Stomach (tissue), 19 donors: Measurements from ENCODE around the gene UCHL1. TPM values are rescaled to one million over a fixed set of nuclear protein-coding genes. Genes with fewer than 3 reads are reported as not detected.

ENCODE experiments used
- DNase-seq, 2 donors: peaks; one replicate each; pipeline versions ENCODE4 v3.0.0 to v3.0.0-alpha.2; 2013 to 2019
- H3K27ac ChIP-seq, 5 donors: fragments of 200-600 bp in 4 of 5; sonication (generic) in 4 of 5; one replicate each; pipeline ENCODE4 v1.5.1; 2013 to 2019; ENCODE audit warnings: mild to moderate bottlenecking in 1 of 5, moderate library complexity in 1 of 5
- H3K27me3 ChIP-seq, 3 donors: fragments of 200-600 bp; sonication (generic); one replicate each; pipeline ENCODE4 v1.5.1; 2017 to 2019; ENCODE audit warnings: mixed run types in 1 of 3
- H3K36me3 ChIP-seq, 4 donors: fragments of 200-600 bp; sonication (generic); 1 replicate in 3 of 4; 2 replicates in 1 of 4; pipeline ENCODE4 v1.5.1; 2016 to 2019
- H3K4me1 ChIP-seq, 4 donors: fragments of 200-600 bp; sonication (generic); one replicate each; pipeline ENCODE4 v1.5.1; 2016 to 2019
- H3K4me3 ChIP-seq, 4 donors: fragments of 200-600 bp; sonication (generic) in 3 of 4; one replicate each; pipeline ENCODE4 v1.5.1; 2016 to 2019; ENCODE audit warnings: mild to moderate bottlenecking in 1 of 4
- H3K9me3 ChIP-seq, 4 donors: fragments of 200-600 bp; sonication (generic); one replicate each; pipeline ENCODE4 v1.5.1; 2016 to 2019
- CTCF ChIP-seq, 7 experiments: fragments of 450-650 bp in 4 of 7; fragments of 200-600 bp in 3 of 7; sonication (generic) in 3 of 7; IDR thresholded peaks; one replicate each; pipeline ENCODE4 v1.5.1; 2016 to 2019; ENCODE audit warnings: antibody characterized with exemption in 7 of 7, control low read depth in 2 of 7, mild to moderate bottlenecking in 1 of 7
- EP300 ChIP-seq: sonication (generic); formaldehyde crosslinking; IDR thresholded peaks from one replicate; pipeline ENCODE4 v1.6.1; 2017; ENCODE audit warnings: antibody characterized with exemption
- POLR2A ChIP-seq, 4 donors: fragments of 450-650 bp; IDR thresholded peaks; one replicate each; pipeline ENCODE4 v1.6.1; 2016; ENCODE audit warnings: antibody characterized with exemption in 4 of 4, control low read depth in 2 of 4, mild to moderate bottlenecking in 1 of 4, moderate library complexity in 1 of 4
- POLR2AphosphoS5 ChIP-seq, 3 donors: sonication (generic); formaldehyde crosslinking; IDR thresholded peaks; one replicate each; pipeline ENCODE4 v1.6.1; 2016; ENCODE audit warnings: antibody characterized with exemption in 3 of 3
- WGBS, 5 donors: extraction: QIAGEN DNeasy Blood & Tissue Kit in 3 of 5; methylation state at CpG; one replicate each; pipeline versions ENCODE4 v1.1.5 to v1.1.7; 2013 to 2018; 5-methylcytosine and 5-hydroxymethylcytosine counted together
- intact Hi-C: fragments of 100-400 bp; cut with DNase I; formaldehyde crosslinking; loops from one replicate; pipeline ENCODE4 v1.15.1; 2023; ENCODE audit warnings: low total_unique reads
- long read RNA-seq, 10 donors: transcript quantifications; one replicate each; lab custom pipeline, GENCODE V29; 2026
- polyA plus RNA-seq, 3 donors: library from polyadenylated mRNA; stranded (reverse); fragments of 200-250 nt; gene quantifications; one replicate each; pipeline ENCODE4 v1.2.3, GENCODE V29; 2013
- total RNA-seq, 5 donors: library from RNA; depleted of rRNA; stranded (reverse); fragments of >200 nt; gene quantifications; one replicate each; pipeline versions ENCODE4 v1.1.0 to v1.2.3, GENCODE V29; 2014 to 2016
- donor health status: healthy with polysubstance abuse.
- donor health status: Bipolar disorder and iron deficiency.
- donor health status: healthy.

Gene UCHL1
- 10 to 100 TPM in 4 of 5 donors, 1 to 10 TPM in 1; 6.4 to 43.4 (median 17.5) TPM for total RNA-seq
- 10 to 100 TPM in 2 of 3 donors, 1 to 10 TPM in 1; 4.6 to 23.2 (median 19.9) TPM for polyA plus RNA-seq
- long read RNA-seq, donor 1, transcript UCHL1-209 (8 exons, 1,119 nt): major isoform, 21 of 38 reads
- long read RNA-seq, donor 1, partial matches to known transcripts: 17 of 38 reads
- long read RNA-seq, donor 1, other reads (novel, unspliced or antisense): 0 of 38 reads
- long read RNA-seq, donor 2, transcript UCHL1-209 (8 exons, 1,119 nt): major isoform, 36 of 83 reads
- long read RNA-seq, donor 2, partial matches to known transcripts: 44 of 83 reads
- long read RNA-seq, donor 2, other reads (novel, unspliced or antisense): 0 of 83 reads
- long read RNA-seq, donor 3, transcript UCHL1-209 (8 exons, 1,119 nt): major isoform, 9 of 16 reads
- long read RNA-seq, donor 3, partial matches to known transcripts: 7 of 16 reads
- long read RNA-seq, donor 3, other reads (novel, unspliced or antisense): 0 of 16 reads
- long read RNA-seq, donor 4, partial matches to known transcripts: 0 of 4 reads
- long read RNA-seq, donor 4, other reads (novel, unspliced or antisense): 0 of 4 reads
- long read RNA-seq, donor 5, transcript UCHL1-209 (8 exons, 1,119 nt): major isoform, 32 of 56 reads
- long read RNA-seq, donor 5, partial matches to known transcripts: 21 of 56 reads
- long read RNA-seq, donor 5, other reads (novel, unspliced or antisense): 0 of 56 reads
- long read RNA-seq, donor 6: 0 reads
- long read RNA-seq, donor 7, transcript UCHL1-209 (8 exons, 1,119 nt): major isoform, 41 of 68 reads
- long read RNA-seq, donor 7, partial matches to known transcripts: 26 of 68 reads
- long read RNA-seq, donor 7, other reads (novel, unspliced or antisense): 0 of 68 reads
- long read RNA-seq, donor 8, transcript UCHL1-209 (8 exons, 1,119 nt): major isoform, 24 of 36 reads
- long read RNA-seq, donor 8, partial matches to known transcripts: 12 of 36 reads
- long read RNA-seq, donor 8, other reads (novel, unspliced or antisense): 0 of 36 reads
- long read RNA-seq, donor 9, transcript UCHL1-209 (8 exons, 1,119 nt): major isoform, 23 of 31 reads
- long read RNA-seq, donor 9, partial matches to known transcripts: 6 of 31 reads
- long read RNA-seq, donor 9, other reads (novel, unspliced or antisense): 0 of 31 reads
- long read RNA-seq, donor 10, transcript UCHL1-209 (8 exons, 1,119 nt): major isoform, 18 of 31 reads
- long read RNA-seq, donor 10, partial matches to known transcripts: 11 of 31 reads
- long read RNA-seq, donor 10, other reads (novel, unspliced or antisense): 0 of 31 reads

- intact Hi-C loops: loop anchor here (10.0 kb wide), 1 partner anchor 628 kb away; no protein-coding TSS in a partner anchor
These were observed at the start of gene UCHL1 for GRCh38 chr4:41256740-41257256. Gene UCHL1 (plus strand): TSS chr4:41256928. CDS start chr4:41256977, 49 bp downstream.

GRCh38 chr4:41207291-41207831 lies 49.4 kb upstream of the UCHL1 start:
- H3K9me3 ChIP-seq: no peaks in the 10 kb centered on the region
- no peak for DNase-seq
- TF ChIP-seq POLR2AphosphoS5 (IDR thresholded peaks at IDR 0.05) (no peak), POLR2A (IDR thresholded peaks at IDR 0.05) (no peak), EP300 (no peak), CTCF (IDR thresholded peaks at IDR 0.05) (no peak)
- H3K4me1 ChIP-seq: peaks cover 11 to 79% (median 32%) of the 10 kb centered on the region in 4 donors
- intact Hi-C loops: loop anchor here (10.0 kb wide), 1 partner anchor 63 kb away; no protein-coding TSS in a partner anchor
- no peaks in the 10 kb centered on the region for H3K36me3 ChIP-seq
- no peaks in the 10 kb centered on the region for H3K27me3 ChIP-seq
- H3K27ac ChIP-seq: no peak overlapping the region
- no peak overlapping the region for H3K4me3 ChIP-seq

More at GRCh38 chr4:41256740-41257256, at the start of gene UCHL1:
- DNase-seq: peak; percentile 26 to 87
- peak within 1 kb of the TSS; percentile 46 to 72 (median 54) for H3K4me3 ChIP-seq
- TF ChIP-seq POLR2AphosphoS5 (IDR thresholded peaks at IDR 0.05): no peak
- no peak for TF ChIP-seq POLR2A (IDR thresholded peaks at IDR 0.05)
- no peak for TF ChIP-seq CTCF (IDR thresholded peaks at IDR 0.05)
- TF ChIP-seq EP300: no peak
- H3K27ac ChIP-seq: no peak within 1 kb of the TSS
- H3K27me3 ChIP-seq: peaks cover 0 to 51% (median 19%) of the 10 kb centered on the region in 3 donors
- 2 to 4% (median 3%) methylated on average over 34 to 55 of the region's 55 CpGs for WGBS, 5 donors
- peaks cover 9 to 20% (median 17%) of the 10 kb centered on the region in 4 donors for H3K4me1 ChIP-seq
- H3K9me3 ChIP-seq: no peaks in the 10 kb centered on the region
- no peaks in the 10 kb centered on the region for H3K36me3 ChIP-seq

- Histone ChIP-seq H3K4me1 (peaks cover 20 to 78% (median 31%) of the 10 kb centered on the region in 4 donors), H3K9me3 (no peaks in the 10 kb centered on the region), H3K4me3 (peak overlapping the region in 1 of 4 donors; percentile 14), H3K27me3 (peaks cover 0 to 8% (median 0%) of the 10 kb centered on the region in 3 donors), H3K27ac (peak overlapping the region in 2 of 5 donors; percentile 29 to 38), H3K36me3 (no peaks in the 10 kb centered on the region)
- intact Hi-C loops: loop anchor here (10.0 kb wide), 1 partner anchor 64 kb away; no protein-coding TSS in a partner anchor
- no peak for TF ChIP-seq EP300
- no peak for TF ChIP-seq POLR2AphosphoS5 (IDR thresholded peaks at IDR 0.05)
- no peak for TF ChIP-seq CTCF (IDR thresholded peaks at IDR 0.05)
- TF ChIP-seq POLR2A (IDR thresholded peaks at IDR 0.05): no peak
- peak; percentile 28 to 65 for DNase-seq
- 28 to 69% (median 49%) methylated on average over 5 of the region's 5 CpGs for WGBS, 5 donors
These were observed 47.5 kb upstream of the UCHL1 start for GRCh38 chr4:41209187-41209586.
